ENCODE measurements around the gene C16orf96. TPM values are rescaled to one million over a fixed set of nuclear protein-coding genes. Genes with fewer than 3 reads are reported as not detected.

C16orf96 gene
- total and polyA plus RNA-seq, 2 donors (not counting 3 experiments of a cell fraction or from before 2014, with no cell fraction given) = not detected

- peaks cover 7 to 41% of the 10 kb centered on the region in 2 experiments for H3K36me3 ChIP-seq (ENCODE audit: control insufficient read depth in 2 of 2, extremely low read depth in 1 of 2, insufficient read depth in 2 of 2, low read length in 2 of 2)
- no peaks in the 10 kb centered on the region for H3K9me1 ChIP-seq (replicated peaks; ENCODE audit: control insufficient read depth, extremely low read depth, insufficient read depth, low read length)
- FAIRE-seq (no peak), DNase-seq (ENCODE audit: low read depth, low spot score) (no peak)
- H3K9ac ChIP-seq (replicated peaks; ENCODE audit: extremely low read depth, insufficient read depth, low read length) = no peak overlapping the region
- peaks cover 22% of the 10 kb centered on the region for H3K4me1 ChIP-seq (ENCODE audit: control insufficient read depth, extremely low read depth, insufficient read depth, low read length)
- H3K27me3 ChIP-seq (ENCODE audit: control insufficient read depth in 2 of 2, insufficient read depth in 2 of 2, low read length in 2 of 2) = no peaks in the 10 kb centered on the region
- H3K4me2 ChIP-seq (ENCODE audit: insufficient read depth, low read length) = no peak overlapping the region
- TF ChIP-seq MAX (IDR thresholded peaks at IDR 0.05; ENCODE audit: insufficient read depth, insufficient read length) (no peak), CTCF (IDR thresholded peaks at IDR 0.05; ENCODE audit: extremely low read depth in 1 of 2, insufficient read depth in 1 of 2, low read depth in 1 of 2, low read length in 2 of 2) (no peak), MYC (IDR thresholded peaks at IDR 0.05; ENCODE audit: low read depth, low read length) (no peak), FOS (IDR thresholded peaks at IDR 0.05; ENCODE audit: borderline replicate concordance, insufficient read depth, low read length) (no peak), POLR2AphosphoS5 (IDR thresholded peaks at IDR 0.05; ENCODE audit: insufficient read depth, low read depth, low read length) (no peak), POLR2A (IDR thresholded peaks at IDR 0.05; ENCODE audit: low read depth, low read length) (no peak), EZH2 (IDR thresholded peaks at IDR 0.05; ENCODE audit: borderline replicate concordance, low read depth, low read length, severe bottlenecking) (no peak), GATA2 (IDR thresholded peaks at IDR 0.05; ENCODE audit: insufficient read depth, insufficient read length, low read depth, low read length) (no peak), JUN (IDR thresholded peaks at IDR 0.05; ENCODE audit: borderline replicate concordance, insufficient read depth, insufficient read length, low read depth) (no peak)
- BruUV-seq (replicated peaks) = no TSS peak
- H3K27ac ChIP-seq (ENCODE audit: insufficient read depth, low read depth, low read length) = no peak overlapping the region
- ChIA-PET POLR2A (no interaction called here), CTCF (interaction anchor here (1.0 to 2.7 kb wide), 3 partner anchors 8 to 35 kb away, joined by 3 to 21 read pairs (median 7); no protein-coding TSS in a partner anchor)
- no peaks in the 10 kb centered on the region for H3K9me3 ChIP-seq (replicated peaks; ENCODE audit: control insufficient read depth, insufficient read depth, low read length)
- no peak overlapping the region for H3K4me3 ChIP-seq (replicated peaks in 1 of 3; ENCODE audit: insufficient read depth in 1 of 3, low read depth in 1 of 3, low read length in 3 of 3)
- intact Hi-C loops (cut with micrococcal nuclease) = no loop called here
- no peaks in the 10 kb centered on the region for H4K20me1 ChIP-seq (replicated peaks; ENCODE audit: control insufficient read depth, extremely low read depth, insufficient read depth, low read length)
- no peak overlapping the region for H2AFZ ChIP-seq (ENCODE audit: low read depth, low read length)
- H3K79me2 ChIP-seq (ENCODE audit: control insufficient read depth, insufficient read depth, low read length) = no peaks in the 10 kb centered on the region
- dilution Hi-C loops (cut with MboI; ENCODE audit: extremely low pct_ligation_motif_present, low sequenced_read_pairs) = no loop called here
Measured at GRCh38 chr16:4513881-4514280, 42.3 kb upstream of the C16orf96 start.

Data from endothelial cell of umbilical vein (primary cell).